Ascending aorta (tissue), 2 donors: ENCODE data around the gene LRIF1. TPM values are rescaled to one million over a fixed set of nuclear protein-coding genes. Genes with fewer than 3 reads are reported as not detected.

Experiments used
- DNase-seq, 2 donors: peaks; one replicate each; pipeline ENCODE4 v3.0.0-alpha.2; 2019; ENCODE audit warnings: low spot score in 2 of 2
- H3K27ac ChIP-seq, 2 donors: fragments of 200-600 bp; sonication (generic); one replicate each; pipeline ENCODE4 v1.5.1; 2016 to 2017; ENCODE audit warnings: mild to moderate bottlenecking in 1 of 2
- H3K27me3 ChIP-seq: fragments of 200-600 bp; sonication (generic); one replicate; pipeline ENCODE4 v1.5.1; 2017
- H3K36me3 ChIP-seq, 2 donors: fragments of 200-600 bp; sonication (generic); one replicate each; pipeline ENCODE4 v1.5.1; 2016
- H3K4me1 ChIP-seq, 2 donors: fragments of 200-600 bp; sonication (generic); one replicate each; pipeline ENCODE4 v1.5.1; 2016 to 2017; ENCODE audit warnings: mild to moderate bottlenecking in 1 of 2
- H3K4me3 ChIP-seq, 2 donors: fragments of 200-600 bp; sonication (generic); one replicate each; pipeline ENCODE4 v1.5.1; 2016 to 2017; ENCODE audit warnings: mild to moderate bottlenecking in 1 of 2
- H3K9me3 ChIP-seq, 2 donors: fragments of 200-600 bp; sonication (generic); one replicate each; pipeline ENCODE4 v1.5.1; 2016
- CTCF ChIP-seq, 3 experiments: fragments of 200-600 bp in 2 of 3; fragments of 450-650 bp in 1 of 3; sonication (generic) in 2 of 3; IDR thresholded peaks; one replicate each; pipeline ENCODE4 v1.5.1; 2016 to 2019; ENCODE audit warnings: antibody characterized with exemption in 3 of 3, mild to moderate bottlenecking in 1 of 3, moderate library complexity in 1 of 3
- intact Hi-C: fragments of 100-400 bp; cut with DNase I; formaldehyde crosslinking; loops from one replicate; pipeline ENCODE4 v1.15.1; 2023
- total RNA-seq: library from RNA; depleted of rRNA; stranded (reverse); fragments of >200 nt; gene quantifications from one replicate; pipeline ENCODE4 v1.1.0, GENCODE V29; 2016

Gene LRIF1
- total RNA-seq, 1 donor from 2014 or later: 3.5 TPM

GRCh38 chr1:110916274-110916668 lies 47.5 kb downstream of the LRIF1 start:
- Histone ChIP-seq H3K4me1 (no peaks in the 10 kb centered on the region), H3K27ac (no peak overlapping the region), H3K9me3 (peaks cover 0 to 20% of the 10 kb centered on the region in 2 donors), H3K36me3 (no peaks in the 10 kb centered on the region), H3K4me3 (no peak overlapping the region), H3K27me3 (no peaks in the 10 kb centered on the region)
- TF ChIP-seq CTCF (IDR thresholded peaks at IDR 0.05): no peak
- no peak for DNase-seq
- intact Hi-C loops: no loop called here

GRCh38 chr1:110915804-110916203 lies 47.9 kb downstream of the LRIF1 start:
- no peak for DNase-seq
- no peak for TF ChIP-seq CTCF (IDR thresholded peaks at IDR 0.05)
- no peak overlapping the region for H3K4me3 ChIP-seq
- H3K27ac ChIP-seq: no peak overlapping the region
- H3K9me3 ChIP-seq: peaks cover 0 to 20% of the 10 kb centered on the region in 2 donors
- H3K27me3 ChIP-seq: no peaks in the 10 kb centered on the region
- intact Hi-C loops: no loop called here
- H3K36me3 ChIP-seq: no peaks in the 10 kb centered on the region
- H3K4me1 ChIP-seq: no peaks in the 10 kb centered on the region

- no peak for DNase-seq
- intact Hi-C loops: no loop called here
- Histone ChIP-seq H3K4me3 (no peak overlapping the region), H3K9me3 (peaks cover 0 to 20% of the 10 kb centered on the region in 2 donors), H3K27me3 (no peaks in the 10 kb centered on the region), H3K4me1 (no peaks in the 10 kb centered on the region), H3K27ac (no peak overlapping the region), H3K36me3 (no peaks in the 10 kb centered on the region)
- no peak for TF ChIP-seq CTCF (IDR thresholded peaks at IDR 0.05)
These were observed 49.0 kb downstream of the LRIF1 start for GRCh38 chr1:110914676-110915075.

- Histone ChIP-seq H3K27me3 (no peaks in the 10 kb centered on the region), H3K4me1 (no peaks in the 10 kb centered on the region), H3K4me3 (no peak overlapping the region), H3K36me3 (no peaks in the 10 kb centered on the region), H3K27ac (no peak overlapping the region), H3K9me3 (peaks cover 0 to 20% of the 10 kb centered on the region in 2 donors)
- intact Hi-C loops: no loop called here
- no peak for DNase-seq
- TF ChIP-seq CTCF (IDR thresholded peaks at IDR 0.05): no peak
These were observed 50.9 kb downstream of the LRIF1 start for GRCh38 chr1:110912784-110913183.

- Histone ChIP-seq H3K4me3 (no peak overlapping the region), H3K36me3 (no peaks in the 10 kb centered on the region), H3K4me1 (no peaks in the 10 kb centered on the region), H3K27me3 (no peaks in the 10 kb centered on the region), H3K9me3 (no peaks in the 10 kb centered on the region), H3K27ac (no peak overlapping the region)
- intact Hi-C loops: no loop called here
- DNase-seq: no peak
- TF ChIP-seq CTCF (IDR thresholded peaks at IDR 0.05): no peak
These were observed 59.7 kb downstream of the LRIF1 start for GRCh38 chr1:110903853-110904500.
